ENCODE results near the gene OTUD4.

Gene OTUD4

GRCh38 chr4:145090380-145090779, 90.0 kb downstream of the OTUD4 start:
- DNase-seq (ENCODE audit: low read depth in 2 of 2) = peak; percentile 8 to 15
- no peak for TF ChIP-seq CTCF (IDR thresholded peaks at IDR 0.05; ENCODE audit: low read depth, low read length)
- H3K4me3 ChIP-seq (replicated peaks in 1 of 2; ENCODE audit: low read depth in 2 of 2, low read length in 2 of 2) = no peak overlapping the region

GRCh38 chr4:145083891-145084605, 96.3 kb downstream of the OTUD4 start:
- peak in 1 of 2 donors; percentile 38 for DNase-seq (ENCODE audit: low read depth in 2 of 2)
- H3K4me3 ChIP-seq (replicated peaks in 1 of 2; ENCODE audit: low read depth in 2 of 2, low read length in 2 of 2) = no peak overlapping the region
- TF ChIP-seq CTCF (IDR thresholded peaks at IDR 0.05; ENCODE audit: low read depth, low read length) = no peak
